Hepatocyte (in vitro differentiated cells): Measurements from ENCODE around the gene CCDC34.

Source experiments
- CTCF ChIP-seq: fragments of 200-600 bp; sonication (generic); IDR thresholded peaks from 2 replicates; pipeline ENCODE4 v1.5.1; 2016; ENCODE audit warnings: antibody characterized with exemption, mild to moderate bottlenecking; ENCODE audit not compliant: poor library complexity
- EZH2 ChIP-seq: fragments of 200-600 bp; sonication (generic); IDR thresholded peaks from 2 replicates; pipeline ENCODE4 v1.6.1; 2016; ENCODE audit warnings: antibody characterized with exemption, mild to moderate bottlenecking, borderline replicate concordance

- TF ChIP-seq CTCF (no peak), EZH2 (no peak)
Observed at GRCh38 chr11:27373392-27373791, 10.4 kb upstream of the CCDC34 start.
